Adipocyte (in vitro differentiated cells): ENCODE measurements around the gene ABHD16A.
A peak's percentile ranks its signal among the peaks of the same experiment; 100 is the strongest.

Experiments
- DNase-seq: peaks from one replicate; pipeline ENCODE4 v3.0.0-alpha.2; 2015; ENCODE audit warnings: low read depth
- H3K27me3 ChIP-seq: replicated peaks from 2 replicates; pipeline ENCODE4 v1.7.0; 2013; ENCODE audit warnings: mild to moderate bottlenecking, low read length, moderate library complexity; ENCODE audit not compliant: control insufficient read depth, insufficient read depth
- H3K36me3 ChIP-seq: 2 replicates; pipeline ENCODE4 v1.7.0; 2013; ENCODE audit warnings: low read length, mild to moderate bottlenecking, moderate library complexity; ENCODE audit not compliant: control insufficient read depth, insufficient read depth, severe bottlenecking
- H3K4me1 ChIP-seq: 2 replicates; pipeline ENCODE4 v1.7.0; 2013; ENCODE audit warnings: mild to moderate bottlenecking, low read length, moderate library complexity; ENCODE audit not compliant: control insufficient read depth, insufficient read depth
- H3K4me3 ChIP-seq: 2 replicates; pipeline ENCODE4 v1.7.0; 2013; ENCODE audit warnings: mild to moderate bottlenecking, low read length, moderate library complexity
- H3K9ac ChIP-seq: 2 replicates; pipeline ENCODE4 v1.7.0; 2013; ENCODE audit warnings: mild to moderate bottlenecking, low read length, moderate library complexity
- H3K9me3 ChIP-seq: 2 replicates; pipeline ENCODE4 v1.7.0; 2013; ENCODE audit warnings: mild to moderate bottlenecking, low read length, moderate library complexity; ENCODE audit not compliant: control insufficient read depth

ABHD16A gene

GRCh38 chr6:31655349-31656237, 47.5 kb downstream of the ABHD16A start, which contains the start of gene APOM:
Gene APOM, plus strand, starts transcription at chr6:31655894. Its CDS starts 73 bp downstream, at chr6:31655967.
- no peak within 1 kb of the TSS for H3K4me3 ChIP-seq
- no peaks in the 10 kb centered on the region for H3K27me3 ChIP-seq
- peaks cover 34% of the 10 kb centered on the region for H3K4me1 ChIP-seq
- no peak within 1 kb of the TSS for H3K9ac ChIP-seq
- H3K9me3 ChIP-seq: no peaks in the 10 kb centered on the region
- H3K36me3 ChIP-seq: peaks cover 10% of the 10 kb centered on the region
- no peak for DNase-seq

- no peak for DNase-seq
- no peak overlapping the region for H3K4me3 ChIP-seq
- no peak overlapping the region for H3K9ac ChIP-seq
- H3K9me3 ChIP-seq: no peaks in the 10 kb centered on the region
- peaks cover 31% of the 10 kb centered on the region for H3K4me1 ChIP-seq
- no peaks in the 10 kb centered on the region for H3K27me3 ChIP-seq
- H3K36me3 ChIP-seq: peaks cover 10% of the 10 kb centered on the region
Measured at GRCh38 chr6:31654574-31655348, 48.4 kb downstream of the ABHD16A start.

- H3K36me3 ChIP-seq: peaks cover 25% of the 10 kb centered on the region
- peak overlapping the region; percentile 88 for H3K9ac ChIP-seq
- peaks cover 16% of the 10 kb centered on the region for H3K4me1 ChIP-seq
- peak; percentile 96 for DNase-seq
- no peaks in the 10 kb centered on the region for H3K9me3 ChIP-seq
- H3K27me3 ChIP-seq: no peaks in the 10 kb centered on the region
- peak overlapping the region; percentile 90 for H3K4me3 ChIP-seq
Measured at GRCh38 chr6:31652925-31653724, 50.0 kb downstream of the ABHD16A start.

- H3K27me3 ChIP-seq: no peaks in the 10 kb centered on the region
- no peaks in the 10 kb centered on the region for H3K9me3 ChIP-seq
- H3K36me3 ChIP-seq: peaks cover 31% of the 10 kb centered on the region
- H3K4me3 ChIP-seq: peak overlapping the region; percentile 90
- DNase-seq: peak; percentile 86
- H3K9ac ChIP-seq: peak overlapping the region; percentile 88
- H3K4me1 ChIP-seq: peaks cover 14% of the 10 kb centered on the region
Measured at GRCh38 chr6:31651602-31652191, 51.4 kb downstream of the ABHD16A start.

- H3K4me1 ChIP-seq: no peaks in the 10 kb centered on the region
- peaks cover 86% of the 10 kb centered on the region for H3K36me3 ChIP-seq
- no peaks in the 10 kb centered on the region for H3K27me3 ChIP-seq
Measured at GRCh38 chr6:31645325-31645724, 57.8 kb downstream of the ABHD16A start.

GRCh38 chr6:31643818-31644454, 59.2 kb downstream of the ABHD16A start:
- no peaks in the 10 kb centered on the region for H3K27me3 ChIP-seq
- no peaks in the 10 kb centered on the region for H3K9me3 ChIP-seq
- peaks cover 93% of the 10 kb centered on the region for H3K36me3 ChIP-seq
- H3K4me3 ChIP-seq: no peak overlapping the region
- no peak overlapping the region for H3K9ac ChIP-seq
- H3K4me1 ChIP-seq: peaks cover 12% of the 10 kb centered on the region
- DNase-seq: no peak

More at GRCh38 chr6:31645325-31645724, 57.8 kb downstream of the ABHD16A start:
- DNase-seq: no peak
- H3K4me3 ChIP-seq: no peak overlapping the region
- H3K9ac ChIP-seq: no peak overlapping the region
- no peaks in the 10 kb centered on the region for H3K9me3 ChIP-seq

GRCh38 chr6:31642798-31643570, 60.1 kb downstream of the ABHD16A start:
- Histone ChIP-seq H3K4me1 (peaks cover 13% of the 10 kb centered on the region), H3K36me3 (peaks cover 93% of the 10 kb centered on the region), H3K9me3 (no peaks in the 10 kb centered on the region), H3K27me3 (no peaks in the 10 kb centered on the region), H3K4me3 (no peak overlapping the region), H3K9ac (no peak overlapping the region)
- no peak for DNase-seq

- no peak for DNase-seq
- no peaks in the 10 kb centered on the region for H3K27me3 ChIP-seq
- peaks cover 95% of the 10 kb centered on the region for H3K36me3 ChIP-seq
- no peaks in the 10 kb centered on the region for H3K9me3 ChIP-seq
- H3K4me3 ChIP-seq: no peak overlapping the region
- no peak overlapping the region for H3K9ac ChIP-seq
- H3K4me1 ChIP-seq: peaks cover 13% of the 10 kb centered on the region
Measured at GRCh38 chr6:31641370-31641769, 61.8 kb downstream of the ABHD16A start.

- DNase-seq: no peak
- H3K4me1 ChIP-seq: peaks cover 13% of the 10 kb centered on the region
- no peaks in the 10 kb centered on the region for H3K9me3 ChIP-seq
- no peak overlapping the region for H3K4me3 ChIP-seq
- no peaks in the 10 kb centered on the region for H3K27me3 ChIP-seq
- H3K9ac ChIP-seq: no peak overlapping the region
- peaks cover 95% of the 10 kb centered on the region for H3K36me3 ChIP-seq
Measured at GRCh38 chr6:31640612-31641011, 62.5 kb downstream of the ABHD16A start.

- H3K27me3 ChIP-seq: no peaks in the 10 kb centered on the region
- no peak overlapping the region for H3K9ac ChIP-seq
- H3K36me3 ChIP-seq: peaks cover 95% of the 10 kb centered on the region
- no peaks in the 10 kb centered on the region for H3K9me3 ChIP-seq
- H3K4me3 ChIP-seq: no peak overlapping the region
- peak; percentile 23 for DNase-seq
- peaks cover 18% of the 10 kb centered on the region for H3K4me1 ChIP-seq
Measured at GRCh38 chr6:31639449-31639861, 63.7 kb downstream of the ABHD16A start.
